ENCODE results near the gene DNAH1. TPM values are rescaled to one million over a fixed set of nuclear protein-coding genes. Genes with fewer than 3 reads are reported as not detected.

DNAH1 gene
- total RNA-seq, 1 donor from 2014 or later: 2.2 TPM

- no peak for DNase-seq
- Histone ChIP-seq H3K9me3 (replicated peaks) (no peaks in the 10 kb centered on the region), H3K36me3 (peaks cover 26% of the 10 kb centered on the region), H3K27me3 (ENCODE audit: low read depth) (no peaks in the 10 kb centered on the region), H3K4me1 (no peaks in the 10 kb centered on the region), H3K27ac (replicated peaks) (no peak overlapping the region), H3K4me3 (no peak overlapping the region)
- intact Hi-C loops (cut with micrococcal nuclease): no loop called here
- no peak for TF ChIP-seq CTCF (IDR thresholded peaks at IDR 0.05; ENCODE audit: borderline replicate concordance)
These were observed 71.4 kb downstream of the DNAH1 start for GRCh38 chr3:52387481-52387880.

GRCh38 chr3:52388348-52388821 is 72.3 kb downstream of the DNAH1 start:
- intact Hi-C loops (cut with micrococcal nuclease): no loop called here
- Histone ChIP-seq H3K36me3 (peaks cover 34% of the 10 kb centered on the region), H3K27me3 (ENCODE audit: low read depth) (no peaks in the 10 kb centered on the region)

GRCh38 chr3:52388933-52389332 is 72.8 kb downstream of the DNAH1 start:
- no peaks in the 10 kb centered on the region for H3K27me3 ChIP-seq (ENCODE audit: low read depth)
- DNase-seq: no peak
- no peaks in the 10 kb centered on the region for H3K9me3 ChIP-seq (replicated peaks)
- no peaks in the 10 kb centered on the region for H3K4me1 ChIP-seq
- peaks cover 39% of the 10 kb centered on the region for H3K36me3 ChIP-seq
- no peak overlapping the region for H3K27ac ChIP-seq (replicated peaks)
- intact Hi-C loops (cut with micrococcal nuclease): no loop called here
- H3K4me3 ChIP-seq: no peak overlapping the region
- no peak for TF ChIP-seq CTCF (IDR thresholded peaks at IDR 0.05; ENCODE audit: borderline replicate concordance)

More at GRCh38 chr3:52388348-52388821, 72.3 kb downstream of the DNAH1 start:
- no peak for DNase-seq
- no peak overlapping the region for H3K27ac ChIP-seq (replicated peaks)
- H3K4me3 ChIP-seq: no peak overlapping the region
- H3K9me3 ChIP-seq (replicated peaks): no peaks in the 10 kb centered on the region
- no peaks in the 10 kb centered on the region for H3K4me1 ChIP-seq
- no peak for TF ChIP-seq CTCF (IDR thresholded peaks at IDR 0.05; ENCODE audit: borderline replicate concordance)

- DNase-seq: no peak
- Histone ChIP-seq H3K27ac (replicated peaks) (no peak overlapping the region), H3K9me3 (replicated peaks) (no peaks in the 10 kb centered on the region), H3K4me1 (no peaks in the 10 kb centered on the region), H3K27me3 (ENCODE audit: low read depth) (no peaks in the 10 kb centered on the region), H3K4me3 (no peak overlapping the region), H3K36me3 (peaks cover 41% of the 10 kb centered on the region)
- no peak for TF ChIP-seq CTCF (IDR thresholded peaks at IDR 0.05; ENCODE audit: borderline replicate concordance)
- intact Hi-C loops (cut with micrococcal nuclease): no loop called here
These were observed 75.0 kb downstream of the DNAH1 start for GRCh38 chr3:52391096-52391495.

- intact Hi-C loops (cut with micrococcal nuclease): no loop called here
- Histone ChIP-seq H3K4me3 (no peak overlapping the region), H3K9me3 (replicated peaks) (no peaks in the 10 kb centered on the region), H3K36me3 (peaks cover 33% of the 10 kb centered on the region), H3K27me3 (ENCODE audit: low read depth) (no peaks in the 10 kb centered on the region), H3K27ac (replicated peaks) (no peak overlapping the region), H3K4me1 (no peaks in the 10 kb centered on the region)
- no peak for DNase-seq
- no peak for TF ChIP-seq CTCF (IDR thresholded peaks at IDR 0.05; ENCODE audit: borderline replicate concordance)
These were observed 76.3 kb downstream of the DNAH1 start for GRCh38 chr3:52392216-52392930.

Measured in left ventricle myocardium inferior (tissue), 1 donor.